HL-60/S4 (cell line): ENCODE measurements around the gene MMP11.

Experiments used
- in situ Hi-C: fragments of 300-500 bp; cut with MboI; formaldehyde crosslinking; loops from 2 replicates; pipeline ENCODE4 v1.14.3; 2022; ENCODE audit warnings: low sequenced_read_pairs

Gene MMP11

GRCh38 chr22:23800297-23801237, 27.9 kb downstream of the MMP11 start:
- in situ Hi-C loops = no loop called here

DNA sequence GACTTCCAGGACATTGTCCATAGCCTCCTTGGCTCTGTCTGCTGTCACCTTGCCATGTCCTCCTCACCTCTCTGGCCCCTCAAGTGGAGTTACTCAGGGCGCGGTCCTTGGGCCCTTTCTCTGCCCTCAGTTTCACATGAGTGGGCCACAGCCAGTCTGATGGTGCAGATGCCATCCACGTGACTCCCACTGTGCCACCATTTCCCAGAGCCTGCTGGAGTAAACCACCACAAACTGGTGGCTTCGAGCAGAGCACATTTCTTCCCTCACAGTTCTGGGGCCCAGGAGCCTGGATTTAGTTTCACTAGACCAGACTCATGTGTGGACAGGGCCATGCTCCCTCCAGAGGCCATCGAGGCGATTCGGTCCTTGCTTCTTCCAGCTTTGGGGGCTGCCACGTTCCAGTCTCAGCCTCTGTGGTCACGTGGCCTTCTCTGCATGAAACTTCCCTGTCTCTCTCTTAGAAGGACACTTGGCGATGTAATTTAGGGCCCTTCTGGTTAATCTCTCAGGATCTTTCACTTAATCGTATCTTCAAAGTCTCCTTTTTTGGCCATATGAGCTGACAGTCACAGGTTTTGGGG, 28.7 kb downstream of the MMP11 start:
- in situ Hi-C loops = no loop called here

DNA sequence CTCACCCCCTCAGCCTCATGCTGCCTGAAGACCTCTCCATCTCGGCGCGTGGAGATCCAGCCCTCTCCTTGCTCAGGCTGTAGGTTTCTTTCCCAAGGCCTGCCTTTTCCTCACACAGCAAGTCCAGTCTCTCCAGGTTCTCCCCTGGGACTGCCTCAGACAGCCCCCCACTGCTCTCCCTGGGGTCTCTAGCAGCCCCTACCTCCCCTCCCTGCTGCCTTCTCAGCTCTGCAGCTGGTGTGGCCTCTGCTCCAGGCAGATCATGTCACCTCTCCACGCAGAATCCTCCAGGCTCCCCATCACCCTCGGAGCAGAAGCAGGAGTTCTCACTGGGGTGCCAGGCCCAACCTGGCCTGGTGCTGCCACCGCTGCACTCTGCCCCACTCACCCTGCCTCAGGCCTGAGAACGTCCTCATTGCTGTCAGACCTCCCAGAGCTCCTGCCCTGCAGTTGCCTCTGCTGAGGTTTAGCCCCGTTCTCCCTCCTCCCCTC, 29.3 kb downstream of the MMP11 start:
- in situ Hi-C loops = no loop called here

- in situ Hi-C loops = no loop called here
These were observed 30.6 kb downstream of the MMP11 start for GRCh38 chr22:23803001-23803819.

GRCh38 chr22:23804781-23805291, 32.2 kb downstream of the MMP11 start:
- in situ Hi-C loops = no loop called here

DNA sequence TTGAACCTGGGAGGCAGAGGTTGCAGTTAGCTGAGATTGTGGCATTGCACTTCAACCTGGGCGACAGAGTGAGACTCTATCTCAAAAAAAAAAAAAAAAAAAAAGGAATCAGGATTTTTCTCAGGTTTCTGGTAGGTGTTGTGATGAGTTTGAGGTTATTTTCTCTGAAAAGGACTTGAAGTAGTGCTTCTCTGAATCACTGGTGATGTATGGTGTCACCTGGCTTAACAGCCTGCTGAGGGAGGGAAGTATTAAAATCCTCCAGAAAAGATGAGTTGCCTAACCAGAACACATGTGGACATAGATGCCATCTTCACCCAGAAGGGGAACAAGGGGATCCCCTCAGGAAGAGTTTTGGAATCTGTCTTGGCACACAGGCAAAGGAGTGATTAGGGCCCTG, 34.2 kb downstream of the MMP11 start:
- in situ Hi-C loops = no loop called here

DNA sequence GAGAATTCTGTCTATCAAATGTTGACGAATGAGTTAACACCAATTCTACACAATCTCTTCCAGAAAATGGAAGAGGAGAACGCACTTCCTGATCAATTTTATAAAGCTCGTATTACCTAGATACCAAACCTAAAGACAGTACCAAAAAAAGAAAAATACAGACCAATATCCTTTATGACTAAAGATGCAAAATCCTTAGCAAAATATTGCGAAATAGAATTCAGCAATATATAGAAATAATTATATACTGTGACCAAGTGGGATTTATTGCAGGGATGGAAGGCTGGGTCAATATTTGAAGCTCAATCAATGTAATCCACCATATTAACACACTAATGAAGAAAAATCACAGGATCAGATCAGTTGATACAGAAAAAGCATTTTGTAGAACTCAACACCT, 39.7 kb downstream of the MMP11 start:
- in situ Hi-C loops = no loop called here

- in situ Hi-C loops = no loop called here
These were observed 43.0 kb downstream of the MMP11 start for GRCh38 chr22:23815541-23816155.

DNA sequence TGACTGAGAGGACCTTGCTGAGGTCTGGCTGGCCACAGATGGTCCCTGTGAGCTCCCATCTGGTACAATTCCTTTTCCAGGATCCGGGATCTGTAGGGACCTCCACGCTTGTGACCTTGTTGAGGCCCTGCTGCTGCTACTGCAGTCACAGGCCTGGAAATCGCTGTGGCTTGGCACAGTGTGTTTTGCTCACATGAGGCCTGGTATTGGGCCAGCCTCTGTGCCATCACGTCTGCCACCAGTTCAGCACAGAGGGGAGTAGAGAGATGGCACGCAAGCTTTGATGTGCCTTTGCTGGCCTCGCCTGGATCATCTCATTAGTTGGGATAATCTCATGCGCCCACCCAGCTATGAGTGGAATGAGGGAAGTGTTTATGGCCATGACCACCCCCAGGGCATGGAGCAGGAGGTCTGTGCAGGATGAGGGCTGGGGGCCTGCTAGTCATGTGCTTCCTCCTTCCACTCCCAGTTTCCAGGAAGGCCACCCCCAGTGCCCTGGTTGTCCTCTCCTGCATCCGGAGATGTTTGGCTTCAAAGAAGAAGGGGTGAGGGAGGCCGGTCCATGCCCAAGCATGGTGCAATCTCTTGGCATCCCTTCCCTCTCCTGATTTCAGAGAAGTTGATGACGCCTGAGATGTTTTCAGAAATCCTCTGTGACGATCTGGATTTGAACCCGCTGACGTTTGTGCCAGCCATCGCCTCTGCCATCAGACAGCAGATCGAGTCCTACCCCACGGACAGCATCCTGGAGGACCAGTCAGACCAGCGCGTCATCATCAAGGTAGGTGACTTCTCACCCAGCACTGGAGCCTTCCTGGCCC, 43.7 kb downstream of the MMP11 start:
- in situ Hi-C loops = no loop called here

DNA sequence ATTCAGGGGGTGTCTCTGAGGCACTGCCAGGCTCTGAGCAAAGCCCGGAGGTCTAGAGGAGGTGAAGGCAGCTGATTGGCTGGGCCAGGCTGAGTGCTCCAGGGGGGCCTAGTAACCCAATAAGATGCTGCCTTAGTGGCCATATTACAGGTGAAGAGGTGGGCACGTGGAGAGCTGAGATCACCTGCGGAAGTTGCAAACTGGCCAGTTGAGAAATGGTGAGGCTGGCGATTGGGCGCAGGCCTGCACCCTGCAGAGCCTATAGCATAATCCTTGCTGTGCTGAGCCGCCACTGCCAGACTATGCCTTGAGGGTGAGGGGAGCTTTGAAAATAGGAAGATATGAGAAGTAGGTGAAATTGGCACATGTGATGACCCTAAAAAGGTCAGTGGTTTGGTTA, 44.5 kb downstream of the MMP11 start:
- in situ Hi-C loops = no loop called here

DNA sequence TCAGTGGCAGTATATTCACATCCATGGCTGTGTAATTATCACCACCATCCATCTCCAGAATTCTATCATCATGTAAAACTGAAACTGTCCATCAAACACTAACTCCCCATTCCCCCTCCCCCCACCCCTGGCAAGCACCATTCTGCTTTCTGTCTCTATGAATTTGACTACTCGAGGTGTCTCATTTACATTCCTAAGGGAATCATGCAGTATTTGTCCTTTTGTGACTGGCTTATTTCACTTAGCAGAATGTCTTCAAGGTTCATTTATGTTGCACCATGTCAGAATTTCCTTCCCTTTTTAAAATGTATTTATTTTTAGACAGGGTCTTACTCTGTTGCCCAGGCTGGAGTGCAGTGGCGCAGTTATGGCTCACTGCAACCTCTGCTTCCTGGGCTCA, 45.9 kb downstream of the MMP11 start:
- in situ Hi-C loops = no loop called here

DNA sequence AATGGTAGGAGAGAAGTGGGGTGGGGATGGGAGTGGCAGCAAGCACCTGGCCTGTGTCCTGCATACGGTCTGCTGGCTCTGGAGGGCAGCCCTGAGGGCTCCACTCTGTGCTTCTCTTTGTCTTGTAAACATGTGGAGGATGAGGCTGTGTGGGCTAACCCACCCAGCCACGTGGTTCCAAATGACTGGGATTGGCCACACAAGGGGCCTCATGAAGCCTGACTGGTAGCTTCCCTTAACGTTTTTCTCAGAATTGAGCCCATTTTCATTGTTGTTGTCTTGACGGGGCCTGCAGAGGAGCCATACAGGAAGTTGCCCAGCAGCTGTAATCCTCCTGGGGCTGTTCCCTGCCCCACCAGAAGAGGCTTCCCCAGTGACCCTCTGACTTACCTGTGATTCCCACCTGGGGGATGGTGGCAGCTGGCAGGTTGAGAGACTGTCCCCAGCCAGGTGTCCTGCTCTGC, 48.1 kb downstream of the MMP11 start:
- in situ Hi-C loops = no loop called here

GRCh38 chr22:23822101-23822671, 49.5 kb downstream of the MMP11 start:
- in situ Hi-C loops = no loop called here

- in situ Hi-C loops = no loop called here
These were observed 50.7 kb downstream of the MMP11 start for GRCh38 chr22:23823331-23823791.

DNA sequence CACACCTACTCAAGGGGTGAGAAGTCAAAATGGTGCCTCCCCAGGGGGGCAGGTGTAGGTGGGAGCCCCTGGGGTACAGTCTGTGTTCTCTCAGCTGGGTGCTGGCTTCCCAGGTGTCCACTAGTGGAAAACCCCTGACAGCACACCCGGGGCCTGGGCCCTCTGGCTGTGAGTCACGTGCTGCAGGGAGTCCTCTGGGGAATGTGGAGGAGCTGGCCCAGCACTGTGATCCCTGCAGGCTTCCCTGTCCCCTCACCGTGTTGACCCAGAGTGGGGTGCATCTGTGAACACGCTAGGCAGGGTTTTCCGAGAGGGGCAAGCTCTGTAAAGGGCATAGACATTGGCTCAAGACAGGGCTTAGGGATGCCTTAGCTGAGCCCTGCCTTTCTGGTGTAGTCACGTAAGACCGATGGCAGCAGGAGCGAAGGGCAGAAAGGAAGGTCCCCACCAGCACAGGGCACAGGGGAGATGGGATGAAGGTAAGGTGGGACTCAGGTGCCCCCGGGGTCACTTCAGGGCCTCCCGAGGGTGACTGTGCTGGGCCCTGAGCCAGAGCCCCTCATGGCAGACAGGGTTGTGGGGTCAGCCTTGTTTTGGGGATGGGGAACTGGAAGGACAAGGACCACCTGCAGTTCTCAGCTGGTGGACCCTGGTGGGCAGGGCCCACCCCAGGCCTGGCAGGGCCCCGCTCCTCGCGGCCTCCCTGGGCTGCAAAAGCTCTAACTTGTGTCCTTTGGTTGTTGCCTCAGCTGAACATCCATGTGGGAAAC, 52.0 kb downstream of the MMP11 start:
- in situ Hi-C loops = no loop called here

- in situ Hi-C loops = no loop called here
These were observed 52.7 kb downstream of the MMP11 start for GRCh38 chr22:23825246-23825905.

- in situ Hi-C loops = no loop called here
These were observed 54.1 kb downstream of the MMP11 start for GRCh38 chr22:23826510-23827350.
